ENCODE results near the gene STK33.

Gene STK33

GRCh38 chr11:8604078-8604723 is 10.2 kb upstream of the STK33 start:
- no peaks in the 10 kb centered on the region for H3K27me3 ChIP-seq (ENCODE audit: control insufficient read depth, insufficient read depth, low read length, poor library complexity, severe bottlenecking)
- no peaks in the 10 kb centered on the region for H3K36me3 ChIP-seq (ENCODE audit: control insufficient read depth, insufficient read depth, low read length)
- no peaks in the 10 kb centered on the region for H3K4me1 ChIP-seq (ENCODE audit: control insufficient read depth, insufficient read depth, low read length)
- H3K9me3 ChIP-seq (ENCODE audit: control insufficient read depth, low read length): no peaks in the 10 kb centered on the region
- no peak overlapping the region for H3K4me3 ChIP-seq (ENCODE audit: insufficient read depth, low read depth, low read length)
- WGBS, 2 experiments: 37 to 39% methylated on average over 9 of the region's 9 CpGs
- no peak overlapping the region for H3K27ac ChIP-seq (ENCODE audit: insufficient read depth, low read depth, low read length, poor library complexity, severe bottlenecking)

DNA sequence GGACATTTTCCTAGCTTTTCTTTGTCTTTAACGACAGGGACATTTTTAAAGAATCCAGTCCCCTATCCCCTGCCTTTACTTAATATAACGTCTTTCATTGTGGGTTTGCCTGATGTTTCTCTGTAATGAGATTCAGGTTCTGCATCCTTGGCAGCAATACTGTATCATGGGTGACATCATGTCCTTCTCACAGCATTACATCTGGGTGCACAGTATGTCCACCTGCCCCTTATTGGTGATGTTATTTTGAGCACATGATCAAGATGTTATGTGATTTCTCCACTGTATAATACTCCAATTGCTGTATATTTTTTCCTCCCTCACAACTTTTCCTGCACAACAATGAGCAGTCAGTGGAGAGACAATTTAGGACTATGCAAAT is 9.7 kb upstream of the STK33 start:
- no peaks in the 10 kb centered on the region for H3K36me3 ChIP-seq (ENCODE audit: control insufficient read depth, insufficient read depth, low read length)
- 89 to 98% methylated on average over 2 of the region's 2 CpGs for WGBS, 2 experiments
- no peaks in the 10 kb centered on the region for H3K9me3 ChIP-seq (ENCODE audit: control insufficient read depth, low read length)
- no peaks in the 10 kb centered on the region for H3K27me3 ChIP-seq (ENCODE audit: control insufficient read depth, insufficient read depth, low read length, poor library complexity, severe bottlenecking)
- H3K27ac ChIP-seq (ENCODE audit: insufficient read depth, low read depth, low read length, poor library complexity, severe bottlenecking): no peak overlapping the region
- no peaks in the 10 kb centered on the region for H3K4me1 ChIP-seq (ENCODE audit: control insufficient read depth, insufficient read depth, low read length)
- H3K4me3 ChIP-seq (ENCODE audit: insufficient read depth, low read depth, low read length): no peak overlapping the region

DNA sequence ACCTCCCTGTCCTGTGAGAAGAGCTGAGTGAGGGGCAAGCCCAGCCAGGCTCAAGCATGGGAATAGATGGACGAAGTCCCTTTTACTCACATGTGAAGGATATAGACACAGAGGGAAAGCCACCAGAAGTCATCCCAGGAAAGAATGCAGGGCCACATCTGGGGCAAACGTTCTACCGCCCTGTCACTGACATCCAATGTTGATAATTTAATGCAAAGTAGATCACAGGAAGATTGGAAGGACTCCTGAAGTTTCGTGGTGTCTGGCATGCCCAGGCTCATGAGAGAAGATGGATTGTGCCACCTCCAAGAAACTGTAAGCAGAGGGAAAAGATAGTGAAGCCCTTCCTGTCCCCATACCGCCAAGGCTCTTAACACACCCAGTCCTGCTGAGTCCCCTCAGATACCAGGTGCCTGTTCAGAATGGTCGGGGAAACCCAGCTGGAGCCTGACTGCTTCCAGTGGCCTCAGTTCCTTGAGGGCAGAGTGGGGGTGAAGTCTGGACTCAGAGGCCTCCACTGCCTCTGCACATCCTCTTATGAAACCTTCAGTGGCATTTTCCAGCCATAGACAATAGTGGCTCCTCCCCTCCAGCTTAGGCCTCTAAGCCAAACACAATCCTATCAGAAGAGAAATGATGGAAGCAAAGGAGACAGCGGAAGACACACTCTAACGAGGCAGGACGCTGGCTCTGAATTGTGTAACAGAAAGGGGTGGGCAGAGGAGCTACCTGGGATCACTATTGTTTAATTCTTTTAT is 7.5 kb upstream of the STK33 start:
- H3K27ac ChIP-seq (ENCODE audit: insufficient read depth, low read depth, low read length, poor library complexity, severe bottlenecking): no peak overlapping the region
- no peaks in the 10 kb centered on the region for H3K27me3 ChIP-seq (ENCODE audit: control insufficient read depth, insufficient read depth, low read length, poor library complexity, severe bottlenecking)
- no peaks in the 10 kb centered on the region for H3K36me3 ChIP-seq (ENCODE audit: control insufficient read depth, insufficient read depth, low read length)
- H3K9me3 ChIP-seq (ENCODE audit: control insufficient read depth, low read length): no peaks in the 10 kb centered on the region
- H3K4me3 ChIP-seq (ENCODE audit: insufficient read depth, low read depth, low read length): no peak overlapping the region
- H3K4me1 ChIP-seq (ENCODE audit: control insufficient read depth, insufficient read depth, low read length): no peaks in the 10 kb centered on the region
- WGBS, 2 experiments: 85 to 86% methylated on average over 9 of the region's 9 CpGs

GRCh38 chr11:8598506-8598905 is 4.5 kb upstream of the STK33 start:
- no peaks in the 10 kb centered on the region for H3K9me3 ChIP-seq (ENCODE audit: control insufficient read depth, low read length)
- H3K4me1 ChIP-seq (ENCODE audit: control insufficient read depth, insufficient read depth, low read length): no peaks in the 10 kb centered on the region
- no peaks in the 10 kb centered on the region for H3K27me3 ChIP-seq (ENCODE audit: control insufficient read depth, insufficient read depth, low read length, poor library complexity, severe bottlenecking)
- no peak overlapping the region for H3K4me3 ChIP-seq (ENCODE audit: insufficient read depth, low read depth, low read length)
- 80 to 100% methylated on average over 1 of the region's 1 CpG for WGBS, 2 experiments
- no peak overlapping the region for H3K27ac ChIP-seq (ENCODE audit: insufficient read depth, low read depth, low read length, poor library complexity, severe bottlenecking)
- no peaks in the 10 kb centered on the region for H3K36me3 ChIP-seq (ENCODE audit: control insufficient read depth, insufficient read depth, low read length)

GRCh38 chr11:8597182-8597581 is 3.2 kb upstream of the STK33 start:
- WGBS, 2 experiments: 88 to 91% methylated on average over 3 of the region's 3 CpGs
- H3K27me3 ChIP-seq (ENCODE audit: control insufficient read depth, insufficient read depth, low read length, poor library complexity, severe bottlenecking): no peaks in the 10 kb centered on the region
- no peak overlapping the region for H3K27ac ChIP-seq (ENCODE audit: insufficient read depth, low read depth, low read length, poor library complexity, severe bottlenecking)
- H3K9me3 ChIP-seq (ENCODE audit: control insufficient read depth, low read length): no peaks in the 10 kb centered on the region
- no peaks in the 10 kb centered on the region for H3K4me1 ChIP-seq (ENCODE audit: control insufficient read depth, insufficient read depth, low read length)
- H3K4me3 ChIP-seq (ENCODE audit: insufficient read depth, low read depth, low read length): no peak overlapping the region
- H3K36me3 ChIP-seq (ENCODE audit: control insufficient read depth, insufficient read depth, low read length): no peaks in the 10 kb centered on the region

- Histone ChIP-seq H3K36me3 (ENCODE audit: control insufficient read depth, insufficient read depth, low read length) (no peaks in the 10 kb centered on the region), H3K4me3 (ENCODE audit: insufficient read depth, low read depth, low read length) (no peak overlapping the region), H3K27ac (ENCODE audit: insufficient read depth, low read depth, low read length, poor library complexity, severe bottlenecking) (no peak overlapping the region), H3K9me3 (ENCODE audit: control insufficient read depth, low read length) (no peaks in the 10 kb centered on the region), H3K4me1 (ENCODE audit: control insufficient read depth, insufficient read depth, low read length) (no peaks in the 10 kb centered on the region), H3K27me3 (ENCODE audit: control insufficient read depth, insufficient read depth, low read length, poor library complexity, severe bottlenecking) (no peaks in the 10 kb centered on the region)
Measured at GRCh38 chr11:8596504-8597046, 2.5 kb upstream of the STK33 start.

GRCh38 chr11:8593455-8593854 is 573 bp downstream of the STK33 start:
- WGBS, 2 experiments: 12 to 14% methylated on average over 7 of the region's 7 CpGs
- no peaks in the 10 kb centered on the region for H3K9me3 ChIP-seq (ENCODE audit: control insufficient read depth, low read length)
- H3K36me3 ChIP-seq (ENCODE audit: control insufficient read depth, insufficient read depth, low read length): no peaks in the 10 kb centered on the region
- no peak overlapping the region for H3K27ac ChIP-seq (ENCODE audit: insufficient read depth, low read depth, low read length, poor library complexity, severe bottlenecking)
- no peaks in the 10 kb centered on the region for H3K4me1 ChIP-seq (ENCODE audit: control insufficient read depth, insufficient read depth, low read length)
- H3K27me3 ChIP-seq (ENCODE audit: control insufficient read depth, insufficient read depth, low read length, poor library complexity, severe bottlenecking): no peaks in the 10 kb centered on the region
- H3K4me3 ChIP-seq (ENCODE audit: insufficient read depth, low read depth, low read length): peak overlapping the region; percentile 79

- no peaks in the 10 kb centered on the region for H3K9me3 ChIP-seq (ENCODE audit: control insufficient read depth, low read length)
- H3K4me1 ChIP-seq (ENCODE audit: control insufficient read depth, insufficient read depth, low read length): peaks cover 4% of the 10 kb centered on the region
- no peak overlapping the region for H3K27ac ChIP-seq (ENCODE audit: insufficient read depth, low read depth, low read length, poor library complexity, severe bottlenecking)
- H3K36me3 ChIP-seq (ENCODE audit: control insufficient read depth, insufficient read depth, low read length): no peaks in the 10 kb centered on the region
- H3K27me3 ChIP-seq (ENCODE audit: control insufficient read depth, insufficient read depth, low read length, poor library complexity, severe bottlenecking): no peaks in the 10 kb centered on the region
- H3K4me3 ChIP-seq (ENCODE audit: insufficient read depth, low read depth, low read length): no peak overlapping the region
Measured at GRCh38 chr11:8587915-8588314, 6.1 kb downstream of the STK33 start.

GRCh38 chr11:8586805-8587204 is 7.2 kb downstream of the STK33 start:
- no peaks in the 10 kb centered on the region for H3K27me3 ChIP-seq (ENCODE audit: control insufficient read depth, insufficient read depth, low read length, poor library complexity, severe bottlenecking)
- no peak overlapping the region for H3K4me3 ChIP-seq (ENCODE audit: insufficient read depth, low read depth, low read length)
- WGBS, 2 experiments: 85% methylated on average over 2 of the region's 2 CpGs; no CpG with 5 or more reads in 1 of the 2 experiments
- H3K27ac ChIP-seq (ENCODE audit: insufficient read depth, low read depth, low read length, poor library complexity, severe bottlenecking): no peak overlapping the region
- no peaks in the 10 kb centered on the region for H3K36me3 ChIP-seq (ENCODE audit: control insufficient read depth, insufficient read depth, low read length)
- H3K4me1 ChIP-seq (ENCODE audit: control insufficient read depth, insufficient read depth, low read length): peaks cover 4% of the 10 kb centered on the region
- H3K9me3 ChIP-seq (ENCODE audit: control insufficient read depth, low read length): no peaks in the 10 kb centered on the region

DNA sequence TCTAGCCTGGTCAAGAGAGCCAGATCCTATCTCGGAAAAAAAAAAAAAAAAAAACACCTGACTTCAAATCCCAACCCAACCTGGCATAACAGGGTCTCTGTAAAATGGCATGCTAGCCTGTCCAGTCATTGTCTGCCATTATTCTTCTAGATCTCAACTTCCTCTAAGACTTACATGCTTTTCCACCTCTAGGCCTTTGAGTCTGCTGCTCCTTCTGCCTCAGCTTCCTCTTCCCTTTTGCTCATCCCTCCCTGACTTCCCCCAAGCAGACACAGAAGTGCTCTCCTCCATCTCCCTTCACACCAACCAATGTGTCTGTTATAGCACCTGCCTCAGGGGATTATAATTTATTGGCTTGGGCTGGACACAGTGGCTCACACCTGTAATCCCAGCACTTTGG is 7.8 kb downstream of the STK33 start:
- H3K27ac ChIP-seq (ENCODE audit: insufficient read depth, low read depth, low read length, poor library complexity, severe bottlenecking): no peak overlapping the region
- H3K27me3 ChIP-seq (ENCODE audit: control insufficient read depth, insufficient read depth, low read length, poor library complexity, severe bottlenecking): no peaks in the 10 kb centered on the region
- WGBS, 2 experiments: 81 to 84% methylated on average over 1 of the region's 1 CpG
- peaks cover 4% of the 10 kb centered on the region for H3K4me1 ChIP-seq (ENCODE audit: control insufficient read depth, insufficient read depth, low read length)
- H3K36me3 ChIP-seq (ENCODE audit: control insufficient read depth, insufficient read depth, low read length): no peaks in the 10 kb centered on the region
- no peaks in the 10 kb centered on the region for H3K9me3 ChIP-seq (ENCODE audit: control insufficient read depth, low read length)
- H3K4me3 ChIP-seq (ENCODE audit: insufficient read depth, low read depth, low read length): no peak overlapping the region

Measured in ectodermal cell (in vitro differentiated cells).